HG02798 (cell line): ENCODE results near the gene MYOCOS.
"Not testable (repeated sequence)": the region's sequence is repeated elsewhere in the genome, so short reads cannot be mapped to it uniquely, and the experiment has no call there.

ENCODE experiments used
- ATAC-seq: cut with Tn5 transposase; IDR thresholded peaks from one replicate; pipeline ENCODE4 v1.9.1; 2021; ENCODE audit warnings: mild to moderate bottlenecking; ENCODE audit not compliant: unreplicated experiment, poor library complexity

Gene MYOCOS, protein sequence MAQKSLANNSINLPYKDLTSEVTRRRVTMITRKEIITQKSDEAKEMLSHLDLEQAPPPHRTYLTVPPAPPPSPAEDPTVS

GRCh38 chr1:171622152-171622462, at the start of gene MYOCOS:
TSS of gene MYOCOS (plus strand) at chr1:171622243. CDS start at chr1:171623884, 1,641 bp downstream.
- no peak for ATAC-seq

DNA sequence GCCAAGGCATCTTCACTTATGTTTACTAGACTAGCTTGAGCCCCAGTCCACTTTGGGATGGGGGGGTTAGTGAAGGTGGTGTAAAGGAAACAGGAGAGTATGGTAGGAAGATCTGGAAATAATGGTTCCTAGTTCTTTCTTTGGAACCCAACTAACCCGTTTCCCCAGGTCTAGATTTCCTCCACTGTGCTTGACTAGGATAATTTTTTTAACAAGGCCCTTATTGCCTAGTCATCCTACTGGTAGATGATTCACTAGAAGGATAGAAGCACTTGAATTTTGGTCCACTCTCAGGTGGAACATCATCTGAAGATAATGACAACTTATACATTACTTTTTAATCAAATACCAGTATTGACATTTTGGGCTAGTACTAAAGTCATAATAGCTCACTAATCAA, 45.9 kb upstream of the MYOCOS start:
- ATAC-seq, result no peak

GRCh38 chr1:171581226-171581625, 40.8 kb upstream of the MYOCOS start:
- no peak for ATAC-seq

DNA sequence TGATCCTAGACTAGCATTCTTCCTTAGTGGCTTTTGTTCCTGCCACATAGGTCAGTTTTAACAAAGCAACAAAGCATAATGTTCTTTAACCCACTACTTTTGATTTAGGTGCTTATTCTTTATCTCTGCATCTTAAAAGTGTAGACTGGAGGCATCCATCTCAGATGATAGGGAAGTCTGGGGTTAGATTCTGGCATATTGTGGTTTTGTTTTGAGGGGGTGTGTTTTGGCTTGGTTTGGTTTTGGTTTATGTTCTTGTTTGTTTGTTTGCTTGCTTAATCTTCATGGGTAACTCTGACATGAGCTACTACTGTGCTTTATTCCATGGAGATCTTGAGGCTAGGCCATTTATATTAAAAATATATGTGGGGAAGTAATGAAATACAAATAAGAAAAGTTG, 40.3 kb upstream of the MYOCOS start:
- ATAC-seq, result no peak

- no peak for ATAC-seq
Measured at GRCh38 chr1:171582589-171582988, 39.5 kb upstream of the MYOCOS start.

DNA sequence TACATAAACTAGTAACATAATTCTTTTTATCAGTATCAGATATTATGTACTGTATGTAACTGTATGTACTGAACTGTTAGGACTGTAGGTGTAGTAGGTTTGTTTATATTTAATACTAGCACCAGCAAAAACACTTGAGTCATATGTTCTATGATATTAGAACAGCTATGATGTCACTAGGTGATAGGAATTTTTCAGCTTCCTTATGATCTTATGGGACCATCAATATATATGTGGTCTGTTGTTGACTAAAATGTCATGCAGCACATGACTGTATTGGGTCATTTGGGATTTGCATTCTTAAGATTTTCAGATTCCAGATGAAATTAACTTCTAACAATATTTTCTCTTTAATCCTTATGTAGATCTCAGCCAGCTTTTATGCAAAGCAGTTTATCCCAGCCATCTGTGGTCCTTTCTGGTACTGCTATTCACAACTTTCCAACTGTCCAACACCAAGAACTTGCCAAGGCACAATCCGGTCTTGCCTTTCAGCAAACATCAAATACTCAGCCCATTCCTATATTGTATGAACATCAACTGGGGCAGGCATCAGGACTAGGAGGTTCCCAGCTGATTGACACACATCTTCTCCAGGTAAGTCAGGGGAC, 38.3 kb upstream of the MYOCOS start:
- ATAC-seq, result no peak

DNA sequence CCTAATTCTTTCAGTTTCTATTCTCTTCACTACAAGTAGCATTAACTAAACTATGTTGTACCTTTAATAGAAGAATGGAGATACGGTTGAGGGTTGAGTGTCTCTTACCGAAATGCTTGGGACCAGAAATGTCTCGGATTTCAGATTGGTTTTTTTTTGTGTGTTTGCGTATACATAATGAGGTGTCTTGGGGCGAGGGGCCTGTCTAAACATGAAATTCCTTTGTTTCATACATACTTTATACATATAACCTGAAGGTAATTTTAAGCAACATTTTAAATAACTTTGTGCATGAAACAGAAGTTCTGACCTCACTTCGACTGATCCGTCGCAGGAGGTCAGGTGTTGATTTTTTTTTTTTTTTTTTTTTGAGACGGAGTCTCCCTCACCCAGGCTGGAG, 36.3 kb upstream of the MYOCOS start:
- ATAC-seq, result no peak

- no peak for ATAC-seq
Measured at GRCh38 chr1:171588230-171588629, 33.8 kb upstream of the MYOCOS start.

GRCh38 chr1:171590022-171590421, 32.0 kb upstream of the MYOCOS start:
- ATAC-seq, result no peak

DNA sequence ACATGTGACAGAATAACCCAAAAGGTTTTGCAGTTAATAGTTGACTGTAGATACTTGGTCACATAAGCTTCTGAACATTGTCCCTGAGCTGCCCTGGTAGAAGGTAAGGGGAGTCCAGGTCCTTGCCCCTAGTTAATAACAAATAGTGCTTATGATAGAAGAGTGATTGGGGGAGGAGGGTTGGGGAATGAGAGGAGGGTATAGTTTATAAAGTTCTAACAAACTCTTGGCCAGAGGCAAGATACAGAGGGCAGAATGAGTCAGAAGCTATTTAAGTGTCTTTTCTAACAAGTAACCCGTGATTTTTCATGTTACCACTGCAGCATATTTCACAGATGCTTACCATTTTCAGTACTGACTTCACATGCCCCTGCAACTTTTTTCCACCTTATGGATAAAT, 26.7 kb upstream of the MYOCOS start:
- ATAC-seq, result no peak

DNA sequence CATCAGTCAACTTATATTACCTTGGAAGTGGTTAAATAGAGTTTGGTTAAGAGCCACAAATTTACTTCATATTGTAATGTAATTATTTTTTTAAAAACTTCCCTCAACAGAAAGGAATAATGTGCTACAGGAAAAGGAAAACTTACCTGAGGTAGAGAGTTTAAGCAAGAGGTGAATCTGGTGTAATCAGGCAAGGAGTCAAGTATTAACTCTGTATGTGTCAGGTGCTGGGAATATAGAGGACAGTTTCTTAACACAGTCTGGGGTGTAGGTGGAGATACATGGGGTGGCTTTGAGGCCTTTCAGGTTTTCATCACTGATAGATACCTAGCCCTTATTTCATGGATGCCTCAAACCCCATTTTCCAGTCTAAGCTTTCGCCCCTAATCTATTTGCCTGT, 25.9 kb upstream of the MYOCOS start:
- ATAC-seq, result no peak

DNA sequence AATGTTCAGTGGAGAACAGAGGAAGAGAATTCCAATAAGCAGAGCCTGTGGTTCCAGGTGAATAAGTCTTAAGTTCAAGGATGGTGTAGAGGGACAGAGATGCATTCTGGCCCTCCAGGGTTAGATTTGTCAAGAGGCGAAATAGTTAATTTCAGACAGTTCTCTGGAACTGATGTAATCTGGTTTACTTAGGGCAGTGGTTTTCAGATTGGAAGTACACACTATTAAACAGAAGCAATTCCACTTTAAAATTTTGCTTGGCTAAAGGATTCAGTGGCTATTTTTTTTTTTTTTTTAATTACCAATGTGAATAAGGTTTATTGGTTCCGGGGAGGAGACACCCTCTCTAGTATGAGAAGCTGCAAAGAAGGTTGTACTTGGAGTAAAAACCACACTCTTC, 25.3 kb upstream of the MYOCOS start:
- ATAC-seq, result no peak

- no peak for ATAC-seq
Measured at GRCh38 chr1:171597203-171597602, 24.8 kb upstream of the MYOCOS start.

GRCh38 chr1:171600310-171600709, 21.7 kb upstream of the MYOCOS start:
- not testable (repeated sequence) for ATAC-seq

DNA sequence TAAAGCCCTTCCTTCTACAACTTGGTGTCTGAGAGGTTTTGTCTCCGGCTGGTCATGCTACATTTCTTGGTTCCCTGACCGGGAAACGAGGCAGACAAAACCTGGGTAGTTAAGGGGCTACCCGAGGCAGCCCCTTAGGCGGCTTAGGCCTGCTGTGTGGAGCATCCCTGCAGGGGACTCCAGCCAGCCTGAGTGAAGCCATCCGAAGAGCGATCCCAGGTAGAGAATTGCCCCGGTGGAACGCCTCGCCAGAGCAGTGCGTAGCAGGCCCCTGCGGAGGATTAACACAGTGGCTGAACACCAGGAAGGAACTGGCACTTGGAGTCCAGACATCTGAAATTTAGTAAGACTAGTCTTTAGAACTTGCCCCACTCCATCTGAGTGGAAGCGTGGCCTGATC, 21.2 kb upstream of the MYOCOS start:
- ATAC-seq, result no peak

DNA sequence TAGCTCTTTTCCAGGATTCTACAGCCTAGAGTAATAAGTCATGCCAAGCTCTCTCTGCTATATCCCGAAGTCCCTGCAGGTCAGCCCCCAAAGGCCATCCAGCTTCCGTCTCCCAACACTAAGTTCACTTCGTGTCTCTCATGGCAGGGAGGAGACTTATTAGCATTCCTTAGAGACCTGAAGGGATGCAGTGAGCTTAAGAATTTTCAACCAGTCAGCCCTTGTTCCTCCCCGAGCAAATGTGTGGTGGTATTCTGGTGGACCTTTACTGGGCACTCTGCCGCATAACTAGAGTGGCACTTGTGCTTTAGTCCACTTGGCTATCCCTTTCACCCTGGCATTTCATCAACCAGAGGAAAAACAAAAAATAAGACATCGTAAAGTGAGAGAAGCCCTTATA, 19.0 kb upstream of the MYOCOS start:
- ATAC-seq, result not testable (repeated sequence)

GRCh38 chr1:171606402-171606941, 15.6 kb upstream of the MYOCOS start:
- ATAC-seq, result peak; percentile 49

DNA sequence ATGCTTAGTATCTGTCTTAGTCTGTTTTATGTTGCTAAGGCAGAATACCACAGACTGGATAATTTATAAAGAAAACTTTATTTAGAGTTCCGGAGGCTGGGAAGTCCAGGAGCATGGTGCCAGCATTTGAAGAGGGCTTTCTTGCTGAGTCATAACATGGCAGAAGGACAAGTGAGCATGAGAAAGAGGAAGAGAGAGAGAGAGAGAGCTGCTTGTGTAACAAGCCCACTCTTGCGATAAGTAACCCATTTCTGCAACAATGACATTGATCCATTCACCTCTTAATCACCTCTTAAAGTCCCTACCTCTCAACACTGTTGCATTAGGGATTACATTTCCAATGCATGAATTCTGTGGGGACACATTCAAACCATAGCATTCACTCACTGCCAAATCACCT, 11.7 kb upstream of the MYOCOS start:
- peak; percentile 48 for ATAC-seq

- ATAC-seq, result no peak
Measured at GRCh38 chr1:171611306-171611705, 10.7 kb upstream of the MYOCOS start.

DNA sequence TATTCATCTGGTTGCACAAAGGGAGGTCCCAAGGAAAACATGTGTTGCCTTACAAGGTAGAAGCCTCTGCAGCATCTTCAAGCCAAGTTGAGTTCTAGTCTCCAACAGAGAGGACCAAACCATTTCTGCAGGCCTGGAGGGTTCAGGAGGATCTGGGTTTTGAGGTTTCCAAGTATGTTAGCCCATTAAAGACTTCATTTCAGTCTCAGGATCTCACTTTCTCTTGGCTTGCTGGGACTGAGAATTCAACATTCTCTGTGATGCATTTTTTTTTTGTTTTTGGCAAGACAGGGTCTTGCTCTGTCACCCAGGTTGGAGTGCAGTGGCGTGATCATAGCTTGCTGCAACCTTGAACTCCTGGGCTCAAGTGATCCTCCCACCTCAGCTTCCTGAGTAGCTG, 8.8 kb upstream of the MYOCOS start:
- ATAC-seq, result no peak

DNA sequence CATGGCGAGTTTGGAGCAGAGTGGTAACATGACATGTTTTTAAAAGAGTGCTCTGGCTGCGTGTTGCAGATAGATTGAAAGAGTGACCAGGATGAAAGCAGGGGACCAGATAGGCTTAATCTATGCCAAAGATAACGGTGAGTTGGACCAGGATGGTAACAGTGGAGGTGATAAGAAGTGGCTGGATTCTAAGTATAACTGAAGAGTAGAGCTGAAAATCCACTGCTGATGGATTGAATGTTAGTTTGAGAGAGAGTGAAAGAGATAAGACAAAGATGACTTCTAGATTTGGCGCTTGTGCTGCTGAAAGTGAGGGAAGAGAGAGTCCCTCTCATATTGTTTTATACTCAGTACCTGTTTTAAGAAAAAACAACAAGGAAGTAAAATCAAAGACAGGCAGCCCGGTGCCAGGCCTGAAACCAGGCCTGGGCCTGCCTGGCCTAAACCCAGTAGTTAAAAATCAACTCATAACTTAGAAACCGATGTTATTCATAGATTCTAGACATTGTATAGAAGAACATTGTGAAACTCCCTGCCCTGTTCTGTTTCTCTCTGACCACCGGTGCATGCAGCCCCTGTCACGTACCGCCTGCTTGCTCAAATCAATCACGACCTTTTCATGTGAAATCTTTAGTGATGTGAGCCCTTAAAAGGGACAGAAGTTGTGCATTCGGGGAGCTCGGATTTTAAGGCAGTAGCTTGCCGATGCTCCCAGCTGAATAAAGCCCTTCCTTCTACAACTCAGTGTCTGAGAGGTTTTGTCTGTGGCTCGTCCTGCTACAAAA, 6.7 kb upstream of the MYOCOS start:
- not testable (repeated sequence) for ATAC-seq

DNA sequence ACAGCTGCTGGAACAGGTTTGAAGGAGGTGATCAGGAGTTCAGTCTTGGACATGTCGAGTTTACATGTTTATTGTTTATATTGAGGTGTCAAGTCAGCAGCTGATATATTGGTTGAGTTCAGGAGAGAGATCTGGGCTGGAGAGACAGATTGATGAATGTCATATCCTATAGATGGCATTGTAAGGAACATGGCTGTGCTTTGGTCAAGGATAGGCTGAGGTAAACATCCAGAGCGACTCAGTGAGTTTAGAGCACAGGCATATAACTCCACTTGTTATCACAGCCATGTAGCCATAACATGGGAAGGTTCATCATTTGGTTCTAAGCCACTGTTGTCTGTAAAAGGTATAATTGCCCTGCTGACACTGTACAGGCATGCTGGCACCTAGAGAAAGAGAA, 5.5 kb upstream of the MYOCOS start:
- ATAC-seq, result no peak
